GM04503 (cell line): ENCODE measurements around the gene FYN.
"Not testable (repeated sequence)": the region's sequence is repeated elsewhere in the genome, so short reads cannot be mapped to it uniquely, and the experiment has no call there.

Source experiments
- DNase-seq: peaks from one replicate; pipeline ENCODE4 v3.0.0-alpha.2; 2012; ENCODE audit warnings: low read depth

FYN gene

GRCh38 chr6:111789598-111789997 is 83.7 kb downstream of the FYN start:
- no peak for DNase-seq

GRCh38 chr6:111788379-111789276 is 84.6 kb downstream of the FYN start:
- DNase-seq = no peak

- DNase-seq = not testable (repeated sequence)
Observed at GRCh38 chr6:111786151-111786550, 87.1 kb downstream of the FYN start.

GRCh38 chr6:111784433-111784832 is 88.8 kb downstream of the FYN start:
- DNase-seq = no peak

GRCh38 chr6:111782887-111783466 is 90.3 kb downstream of the FYN start:
- no peak for DNase-seq

- DNase-seq = no peak
Observed at GRCh38 chr6:111782192-111782809, 91.0 kb downstream of the FYN start.

GRCh38 chr6:111781041-111781708 is 92.1 kb downstream of the FYN start:
- DNase-seq = no peak

GRCh38 chr6:111780393-111780792 is 92.9 kb downstream of the FYN start:
- no peak for DNase-seq

GRCh38 chr6:111779660-111780059 is 93.6 kb downstream of the FYN start:
- DNase-seq = no peak

- no peak for DNase-seq
Observed at GRCh38 chr6:111779031-111779430, 94.2 kb downstream of the FYN start.

GRCh38 chr6:111777357-111777756 is 95.9 kb downstream of the FYN start:
- no peak for DNase-seq

GRCh38 chr6:111776236-111777221 is 96.7 kb downstream of the FYN start:
- no peak for DNase-seq

- DNase-seq = no peak
Observed at GRCh38 chr6:111775145-111775922, 97.9 kb downstream of the FYN start.

GRCh38 chr6:111774346-111774703 is 98.9 kb downstream of the FYN start:
- no peak for DNase-seq

- no peak for DNase-seq
Observed at GRCh38 chr6:111773501-111774345, 99.5 kb downstream of the FYN start.

GRCh38 chr6:111772381-111772780 is 100.9 kb downstream of the FYN start:
- DNase-seq = no peak

GRCh38 chr6:111771629-111772028 is 101.6 kb downstream of the FYN start:
- no peak for DNase-seq

GRCh38 chr6:111771094-111771432 is 102.2 kb downstream of the FYN start:
- DNase-seq = no peak

GRCh38 chr6:111770263-111771093 is 102.8 kb downstream of the FYN start:
- no peak for DNase-seq
